Motor neuron (in vitro differentiated cells): ENCODE measurements around the gene CLTC. TPM values are rescaled to one million over a fixed set of nuclear protein-coding genes. Genes with fewer than 3 reads are reported as not detected.
"Not testable (repeated sequence)": the region's sequence is repeated elsewhere in the genome, so short reads cannot be mapped to it uniquely, and the experiment has no call there.

Source experiments
- ATAC-seq, 8 experiments: fragments of 200-7000 bp; cut with Tn5 transposase; replicated peaks in 6 of 8; 2 replicates each; pipeline ENCODE4 v1.8.0; 2021; ENCODE audit warnings: mild to moderate bottlenecking in 8 of 8, moderate library complexity in 8 of 8
- H3K27ac ChIP-seq, 2 donors: fragments of 250-450 bp; sonication (Bioruptor Pico); 2 replicates each; pipeline ENCODE4 v1.9.0; 2021; ENCODE audit warnings: antibody characterized with exemption in 2 of 2, mild to moderate bottlenecking in 2 of 2, moderate library complexity in 1 of 2
- H3K4me1 ChIP-seq, 2 donors: fragments of 250-450 bp; sonication (Bioruptor Pico); replicated peaks in 1 of 2; 2 replicates each; pipeline ENCODE4 v1.6.1; 2021; ENCODE audit warnings: antibody characterized with exemption in 2 of 2, mild to moderate bottlenecking in 2 of 2, moderate library complexity in 1 of 2
- H3K4me3 ChIP-seq, 5 donors: fragments of 250-450 bp; sonication (Bioruptor Pico); 2 replicates each; pipeline ENCODE4 v1.9.0; 2021; ENCODE audit warnings: antibody characterized with exemption in 5 of 5, mild to moderate bottlenecking in 5 of 5, moderate library complexity in 4 of 5
- WGBS, 10 experiments: fragments of 450-650 bp; shearing (Covaris generic); methylation state at CpG; one replicate each; pipeline ENCODE4 v1.0.0; 2022; 5-methylcytosine and 5-hydroxymethylcytosine counted together
- in situ Hi-C, 9 experiments: fragments of 400-800 bp; cut with MboI; loops; one replicate each; pipeline ENCODE4 v1.15.0; 2021; ENCODE audit warnings: low sequenced_read_pairs in 9 of 9, low pct_unique_long_range_greater_than_20kb in 2 of 9; ENCODE audit not compliant: unreplicated experiment in 9 of 9
- total RNA-seq, 8 experiments: library from RNA; unstranded; fragments of 300-600 nt; gene quantifications; 2 replicates each; pipeline versions ENCODE4 v1.2.3 to v1.2.4, GENCODE V29; 2022

CLTC gene
- 100 to 1,000 TPM; 166 to 241 (median 202) TPM for total RNA-seq

- H3K27ac ChIP-seq: peak within 1 kb of the TSS; percentile 96 to 100
- in situ Hi-C loops: no loop called here
- peak within 1 kb of the TSS; percentile 63 to 99 (median 72) for H3K4me3 ChIP-seq
- 0 to 3% (median 0%) methylated on average over 3 to 15 of the region's 65 CpGs; no CpG with 5 or more reads in 3 of the 10 experiments for WGBS, 10 experiments
- H3K4me1 ChIP-seq: peaks cover 15 to 47% of the 10 kb centered on the region in 2 donors
- peak; percentile 85 to 92 (median 86) for ATAC-seq
Measured at GRCh38 chr17:59619298-59620063, at the start of gene CLTC. Gene CLTC, plus strand, starts transcription at chr17:59619895. Its CDS starts 237 bp downstream, at chr17:59620132.

DNA sequence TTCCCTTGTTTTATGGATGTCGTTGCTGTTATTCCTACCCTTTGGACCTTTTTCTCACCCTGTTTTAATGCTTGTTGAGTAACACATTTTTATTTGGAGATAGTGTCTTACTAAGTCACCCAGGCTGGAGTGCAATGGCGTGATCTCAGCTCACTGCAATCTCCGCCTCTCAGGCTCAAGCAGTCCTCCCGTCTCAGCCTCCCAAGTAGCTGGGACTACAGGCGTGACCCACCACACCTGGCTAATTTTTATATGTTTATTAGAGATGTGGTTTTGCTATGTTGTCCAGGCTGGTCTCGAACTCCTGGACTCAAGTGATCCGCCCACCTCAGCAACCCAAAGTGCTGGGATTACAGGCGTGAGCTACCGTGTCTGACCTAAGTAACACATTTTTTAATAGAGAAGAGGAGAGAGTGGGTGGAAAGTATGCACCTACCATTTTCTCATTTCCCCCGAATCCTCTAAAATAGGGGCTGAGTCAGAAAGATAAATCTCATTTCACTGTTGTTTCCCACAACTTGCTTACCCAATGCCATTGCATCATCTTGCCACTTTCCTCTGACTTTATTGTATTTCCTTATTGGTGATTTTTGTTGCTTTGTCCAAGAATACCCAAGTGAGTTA is 47.3 kb upstream of the CLTC start:
- Histone ChIP-seq H3K4me1 (no peaks in the 10 kb centered on the region), H3K4me3 (no peak overlapping the region), H3K27ac (no peak overlapping the region)
- ATAC-seq: peak in 1 of 8 experiments; percentile 14
- 67 to 100% (median 96%) methylated on average over 1 to 10 of the region's 10 CpGs; no CpG with 5 or more reads in 1 of the 10 experiments for WGBS, 10 experiments
- in situ Hi-C loops: loop anchor here in 2 of 9 experiments (25.0 kb wide), 1 partner anchor 260 kb away; no protein-coding TSS in a partner anchor

GRCh38 chr17:59584168-59584567 is 35.5 kb upstream of the CLTC start:
- ATAC-seq, in situ Hi-C loops, H3K27ac ChIP-seq, H3K4me1 ChIP-seq, H3K4me3 ChIP-seq: not testable (repeated sequence)
- WGBS, 10 experiments: no CpG with 5 or more reads among the region's 1 CpG

DNA sequence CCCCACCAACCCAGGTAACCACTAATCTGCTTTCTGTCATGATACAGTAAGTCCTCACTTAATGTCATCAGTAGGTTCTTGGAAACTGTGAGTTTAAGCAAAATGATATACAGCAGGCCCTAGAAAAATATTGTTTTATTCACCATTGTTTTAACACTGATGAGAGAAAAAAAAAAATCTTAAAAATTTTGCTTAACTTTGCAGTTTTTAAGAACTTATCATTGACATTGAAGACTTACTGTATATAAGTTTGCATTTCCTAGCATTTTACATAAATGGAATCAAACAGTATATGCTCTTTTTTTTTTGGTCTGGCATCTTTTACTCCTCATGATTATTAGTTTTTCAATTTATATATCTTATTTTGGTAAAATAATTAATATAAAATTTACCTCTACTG is 19.5 kb upstream of the CLTC start:
- ATAC-seq: no peak
- H3K4me1 ChIP-seq: no peaks in the 10 kb centered on the region
- in situ Hi-C loops: no loop called here
- H3K27ac ChIP-seq: no peak overlapping the region
- no peak overlapping the region for H3K4me3 ChIP-seq

DNA sequence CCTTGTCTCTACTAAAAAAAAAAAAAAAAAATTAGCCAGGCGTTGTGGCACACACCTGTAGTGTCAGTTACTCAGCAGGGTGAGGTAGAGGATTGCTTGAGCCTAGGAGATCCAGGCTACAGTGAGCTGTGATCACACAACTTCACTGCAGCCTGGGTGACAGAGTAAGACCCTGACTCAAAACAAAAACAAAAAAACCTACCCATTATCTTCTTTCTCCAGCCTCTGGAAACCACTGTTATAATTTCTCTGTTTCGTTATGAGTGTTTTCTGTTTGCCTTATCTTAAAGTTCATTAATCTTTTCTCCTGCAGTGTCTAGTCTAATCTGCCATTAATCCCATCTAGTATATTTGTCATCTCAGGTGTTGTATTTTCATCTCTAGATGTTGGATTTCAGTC is 18.6 kb upstream of the CLTC start:
- ATAC-seq: no peak
- H3K4me3 ChIP-seq: no peak overlapping the region
- in situ Hi-C loops: no loop called here
- H3K4me1 ChIP-seq: no peaks in the 10 kb centered on the region
- 90 to 100% (median 100%) methylated on average over 1 to 2 of the region's 2 CpGs; no CpG with 5 or more reads in 1 of the 10 experiments for WGBS, 10 experiments
- no peak overlapping the region for H3K27ac ChIP-seq

GRCh38 chr17:59607061-59607460 is 12.6 kb upstream of the CLTC start:
- H3K4me3 ChIP-seq: no peak overlapping the region
- in situ Hi-C loops: no loop called here
- no peak overlapping the region for H3K27ac ChIP-seq
- no peaks in the 10 kb centered on the region for H3K4me1 ChIP-seq
- no peak for ATAC-seq
- WGBS, 10 experiments: 66 to 100% (median 100%) methylated on average over 1 to 3 of the region's 3 CpGs; no CpG with 5 or more reads in 1 of the 10 experiments

DNA sequence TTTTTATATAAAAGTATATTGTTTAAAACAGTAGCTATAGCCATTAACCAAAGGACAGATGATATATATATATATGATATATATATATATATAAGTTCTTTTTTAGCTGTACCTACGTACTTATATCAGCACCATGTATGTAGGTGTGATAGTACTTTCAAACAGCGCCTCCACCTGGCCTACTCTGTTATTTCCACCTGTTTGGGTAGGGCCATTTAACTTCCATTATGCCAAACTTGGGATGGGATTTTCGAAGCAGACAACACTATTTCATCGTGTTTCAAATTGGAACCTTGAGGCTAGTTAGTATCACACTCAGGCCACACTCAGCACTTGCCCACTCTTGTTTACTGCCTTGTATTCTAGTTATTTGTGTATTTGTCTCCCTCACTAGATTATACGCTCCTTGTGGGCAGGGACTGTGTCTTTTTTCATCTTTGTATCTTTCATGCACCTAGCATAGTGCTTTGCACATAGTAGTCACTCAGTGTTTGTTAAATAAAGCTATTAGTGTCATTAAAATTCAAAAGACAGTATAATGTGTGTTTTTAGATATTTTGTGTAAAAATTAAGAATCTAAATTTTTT is 11.8 kb upstream of the CLTC start:
- Histone ChIP-seq H3K4me3 (no peak overlapping the region), H3K27ac (no peak overlapping the region), H3K4me1 (no peaks in the 10 kb centered on the region)
- 73 to 100% (median 94%) methylated on average over 1 to 5 of the region's 5 CpGs; no CpG with 5 or more reads in 2 of the 10 experiments for WGBS, 10 experiments
- in situ Hi-C loops: no loop called here
- peak in 1 of 8 experiments; percentile 30 for ATAC-seq

DNA sequence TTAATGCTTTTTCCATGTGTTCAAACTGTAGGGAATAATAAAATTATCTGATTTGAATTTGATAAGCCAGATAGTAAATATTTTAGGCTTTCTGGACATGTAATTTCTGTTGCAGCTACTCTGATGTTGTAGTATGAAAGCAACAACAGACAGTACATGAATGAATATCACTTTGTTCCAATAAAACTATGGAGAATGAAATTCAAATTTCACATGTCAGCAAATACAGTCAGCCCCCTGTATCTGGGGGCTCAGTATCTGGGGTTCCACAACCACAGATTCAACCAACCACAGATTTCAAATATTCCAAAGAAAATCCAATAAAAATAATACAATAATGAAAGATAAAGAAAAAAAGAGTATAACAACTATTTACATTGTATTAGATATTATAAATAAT is 8.2 kb upstream of the CLTC start:
- ATAC-seq: peak in 1 of 8 experiments; percentile 37
- Histone ChIP-seq H3K27ac (no peak overlapping the region), H3K4me1 (peaks cover under 1% of the 10 kb centered on the region in 2 donors), H3K4me3 (no peak overlapping the region)
- in situ Hi-C loops: no loop called here

DNA sequence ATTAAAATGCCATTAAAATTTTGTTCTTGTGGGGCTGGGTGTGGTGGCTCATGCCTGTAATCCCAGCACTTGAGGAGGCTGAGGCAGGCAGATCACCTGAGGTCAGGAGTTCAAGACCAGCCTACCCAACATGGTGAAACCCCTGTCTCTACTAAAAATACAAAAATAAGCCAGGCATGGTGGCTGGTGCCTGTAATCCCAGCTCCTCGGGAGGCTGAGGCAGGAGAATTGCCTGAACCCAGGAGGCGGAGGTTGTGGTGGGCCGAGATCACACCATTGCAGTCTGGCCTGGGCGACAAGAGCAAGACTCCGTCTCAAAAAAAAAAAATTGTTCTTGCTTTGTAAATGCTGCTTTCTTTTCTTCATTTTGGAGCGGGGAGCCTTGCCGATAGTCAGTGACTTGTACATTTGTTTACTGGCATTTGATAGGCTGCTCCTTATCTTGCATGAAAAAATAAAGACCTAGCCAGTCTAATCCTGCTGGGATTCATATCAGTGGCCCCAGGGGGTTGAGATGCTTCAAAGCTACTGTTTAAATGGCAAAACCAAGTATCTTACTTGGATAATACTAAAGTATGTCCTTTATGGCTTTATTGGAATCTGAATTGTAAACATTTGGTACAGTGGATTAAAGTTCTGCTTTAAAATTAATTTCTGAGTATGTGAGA is 3.3 kb upstream of the CLTC start:
- in situ Hi-C loops: no loop called here
- Histone ChIP-seq H3K4me3 (no peak overlapping the region), H3K4me1 (peaks cover 7 to 17% of the 10 kb centered on the region in 2 donors), H3K27ac (peak overlapping the region in 1 of 2 donors; percentile 21)
- ATAC-seq: no peak
- 73 to 100% (median 93%) methylated on average over 2 to 7 of the region's 7 CpGs; no CpG with 5 or more reads in 2 of the 10 experiments for WGBS, 10 experiments

DNA sequence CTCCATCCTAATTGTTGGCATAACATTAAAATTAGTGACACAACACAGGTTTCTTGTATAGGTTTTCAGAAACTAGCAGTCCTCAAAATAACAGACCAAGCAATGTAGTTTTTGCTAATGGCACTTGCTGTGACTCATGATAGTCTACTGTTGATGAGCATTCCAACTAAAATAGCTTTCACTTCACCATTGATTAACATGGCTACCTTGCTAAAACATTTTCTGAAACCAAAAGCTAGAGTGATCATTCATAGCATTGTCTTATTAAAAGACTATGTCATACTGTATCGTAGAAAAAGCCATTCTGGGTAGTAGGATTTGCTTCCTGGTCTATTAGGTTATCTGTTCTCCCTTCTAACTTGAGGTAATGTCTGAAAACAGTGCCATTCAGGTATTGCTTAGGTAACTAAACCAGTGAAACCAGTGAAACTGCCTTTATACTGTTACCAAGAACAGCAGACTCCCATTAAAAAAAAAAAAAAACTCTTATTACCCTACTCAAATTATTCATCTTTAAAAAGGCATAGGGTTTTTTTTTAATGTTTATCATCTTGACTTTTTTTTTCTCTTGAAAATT is 2.5 kb upstream of the CLTC start:
- peaks cover 11 to 26% of the 10 kb centered on the region in 2 donors for H3K4me1 ChIP-seq
- ATAC-seq: no peak
- 60 to 100% (median 100%) methylated on average over 1 of the region's 1 CpG; no CpG with 5 or more reads in 3 of the 10 experiments for WGBS, 10 experiments
- in situ Hi-C loops: no loop called here
- H3K27ac ChIP-seq: peak overlapping the region in 1 of 2 donors; percentile 17
- H3K4me3 ChIP-seq: peak overlapping the region; percentile 4 to 89 (median 69)

- Histone ChIP-seq H3K4me1 (peaks cover 15 to 42% of the 10 kb centered on the region in 2 donors), H3K27ac (peak overlapping the region; percentile 96 to 100), H3K4me3 (peak overlapping the region; percentile 63 to 99 (median 72))
- in situ Hi-C loops: no loop called here
- 0 to 4% (median 1%) methylated on average over 5 to 10 of the region's 11 CpGs; no CpG with 5 or more reads in 4 of the 10 experiments for WGBS, 10 experiments
- no peak for ATAC-seq
Measured at GRCh38 chr17:59619035-59619297, 729 bp upstream of the CLTC start.

- ATAC-seq: no peak
- H3K4me3 ChIP-seq: peak overlapping the region; percentile 63 to 99 (median 72)
- in situ Hi-C loops: no loop called here
- peak overlapping the region; percentile 96 to 100 for H3K27ac ChIP-seq
- peaks cover 15 to 47% of the 10 kb centered on the region in 2 donors for H3K4me1 ChIP-seq
- no CpG with 5 or more reads among the region's 13 CpGs for WGBS, 10 experiments
Measured at GRCh38 chr17:59620064-59620359, 317 bp downstream of the CLTC start.
